Measurements from ENCODE around the gene CDKN2B. TPM values are rescaled to one million over a fixed set of nuclear protein-coding genes. Genes with fewer than 3 reads are reported as not detected.

CDKN2B gene
- total RNA-seq, 1 experiment from 2014 or later = 0.05 TPM

- BruUV-seq (replicated peaks) = no TSS peak
Observed at GRCh38 chr9:21974343-21974721, 34.8 kb downstream of the CDKN2B start.

GRCh38 chr9:21972361-21972760 lies 36.7 kb downstream of the CDKN2B start:
- H3K27ac ChIP-seq (ENCODE audit: low read length) = no peak overlapping the region
- no TSS peak for BruUV-seq (replicated peaks)
- no peaks in the 10 kb centered on the region for H3K27me3 ChIP-seq (ENCODE audit: control insufficient read depth, insufficient read depth, low read length)
- no peak for DNase-seq (ENCODE audit: low read depth, low spot score)
- H3K9me3 ChIP-seq (ENCODE audit: control insufficient read depth, insufficient read depth, low read depth, low read length) = no peaks in the 10 kb centered on the region
- intact Hi-C loops (cut with micrococcal nuclease; ENCODE audit: unreplicated experiment) = no loop called here
- POLR2A ChIA-PET = no interaction called here
- H3K4me3 ChIP-seq (ENCODE audit: low read depth in 2 of 2, low read length in 2 of 2) = no peak overlapping the region
- no peak for ATAC-seq
- H3K36me3 ChIP-seq (ENCODE audit: control insufficient read depth, insufficient read depth, low read length) = no peaks in the 10 kb centered on the region
- in situ Hi-C loops (cut with HindIII; ENCODE audit: low pct_unique_long_range_greater_than_20kb, low sequenced_read_pairs) = no loop called here
- CTCF ChIA-PET = no interaction called here
- no peaks in the 10 kb centered on the region for H3K4me1 ChIP-seq (ENCODE audit: control insufficient read depth, insufficient read depth, low read length)
- no peak for TF ChIP-seq REST (IDR thresholded peaks at IDR 0.05; ENCODE audit: insufficient read depth in 1 of 2, low read depth in 2 of 2, low read length in 1 of 2)
- no peak for TF ChIP-seq POLR2AphosphoS5 (IDR thresholded peaks at IDR 0.05; ENCODE audit: low read depth, low read length)
- TF ChIP-seq TCF7L2 (IDR thresholded peaks at IDR 0.05; ENCODE audit: low read depth, low read length) = no peak
- no peak for TF ChIP-seq SIN3A (IDR thresholded peaks at IDR 0.05; ENCODE audit: borderline replicate concordance, insufficient read depth, low read depth, low read length)
- no peak for TF ChIP-seq CTCF (IDR thresholded peaks at IDR 0.05)

More at GRCh38 chr9:21974343-21974721, 34.8 kb downstream of the CDKN2B start:
- CTCF ChIA-PET = no interaction called here
- TF ChIP-seq REST (IDR thresholded peaks at IDR 0.05; ENCODE audit: insufficient read depth in 1 of 2, low read depth in 2 of 2, low read length in 1 of 2) = no peak
- TF ChIP-seq POLR2AphosphoS5 (IDR thresholded peaks at IDR 0.05; ENCODE audit: low read depth, low read length) = no peak
- no peak for TF ChIP-seq CTCF (IDR thresholded peaks at IDR 0.05)
- TF ChIP-seq SIN3A (IDR thresholded peaks at IDR 0.05; ENCODE audit: borderline replicate concordance, insufficient read depth, low read depth, low read length) = no peak
- TF ChIP-seq TCF7L2 (IDR thresholded peaks at IDR 0.05; ENCODE audit: low read depth, low read length) = no peak
- Histone ChIP-seq H3K27me3 (ENCODE audit: control insufficient read depth, insufficient read depth, low read length) (no peaks in the 10 kb centered on the region), H3K36me3 (ENCODE audit: control insufficient read depth, insufficient read depth, low read length) (no peaks in the 10 kb centered on the region), H3K4me1 (ENCODE audit: control insufficient read depth, insufficient read depth, low read length) (no peaks in the 10 kb centered on the region), H3K27ac (ENCODE audit: low read length) (no peak overlapping the region), H3K9me3 (ENCODE audit: control insufficient read depth, insufficient read depth, low read depth, low read length) (no peaks in the 10 kb centered on the region), H3K4me3 (ENCODE audit: low read depth in 2 of 2, low read length in 2 of 2) (peak overlapping the region in 1 of 2 experiments; percentile 18; a peak in 1 of 4 replicates)
- ATAC-seq (no peak), DNase-seq (ENCODE audit: low read depth, low spot score) (no peak)
- intact Hi-C loops (cut with micrococcal nuclease; ENCODE audit: unreplicated experiment) (no loop called here), in situ Hi-C loops (cut with HindIII; ENCODE audit: low pct_unique_long_range_greater_than_20kb, low sequenced_read_pairs) (no loop called here)
- POLR2A ChIA-PET = no interaction called here
